Endodermal cell (in vitro differentiated cells): ENCODE results near the gene MPZL3. TPM values are rescaled to one million over a fixed set of nuclear protein-coding genes. Genes with fewer than 3 reads are reported as not detected.

ENCODE experiments used
- DNase-seq: peaks from one replicate; pipeline ENCODE4 v3.0.0-alpha.2; 2017
- H3K27ac ChIP-seq: 2 replicates; pipeline ENCODE4 v1.5.1; 2013; ENCODE audit warnings: mild to moderate bottlenecking, low read depth, low read length, moderate library complexity
- H3K27me3 ChIP-seq: 2 replicates; pipeline ENCODE4 v1.6.1; 2013; ENCODE audit warnings: mild to moderate bottlenecking, low read length, moderate library complexity; ENCODE audit not compliant: insufficient read depth, control insufficient read depth, poor library complexity, severe bottlenecking
- H3K36me3 ChIP-seq: 2 replicates; pipeline ENCODE4 v1.7.0; 2013; ENCODE audit warnings: mild to moderate bottlenecking, low read length, moderate library complexity; ENCODE audit not compliant: control insufficient read depth, insufficient read depth
- H3K4me1 ChIP-seq: one replicate; pipeline ENCODE4 v1.7.0; 2013; ENCODE audit warnings: low read length; ENCODE audit not compliant: control insufficient read depth, insufficient read depth
- H3K4me3 ChIP-seq: 2 replicates; pipeline ENCODE4 v1.5.1; 2013; ENCODE audit warnings: mild to moderate bottlenecking, low read length, moderate library complexity
- H3K9ac ChIP-seq: 2 replicates; pipeline ENCODE4 v1.6.1; 2013; ENCODE audit warnings: mild to moderate bottlenecking, low read length, moderate library complexity; ENCODE audit not compliant: poor library complexity, severe bottlenecking; ENCODE audit errors: extremely low read depth
- H3K9me3 ChIP-seq: 2 replicates; pipeline ENCODE4 v1.6.1; 2013; ENCODE audit warnings: mild to moderate bottlenecking, low read length, moderate library complexity; ENCODE audit not compliant: control insufficient read depth
- H3K27ac Mint-ChIP-seq: 2 replicates; pipeline ENCODE4 v1.8.0; 2020; ENCODE audit warnings: mixed read lengths
- H3K27me3 Mint-ChIP-seq: 2 replicates; pipeline ENCODE4 v1.8.0; 2021; ENCODE audit warnings: mild to moderate bottlenecking, mixed read lengths; ENCODE audit not compliant: insufficient read depth
- H3K36me3 Mint-ChIP-seq: 2 replicates; pipeline ENCODE4 v1.8.0; 2020; ENCODE audit warnings: low read depth, mixed read lengths
- H3K4me1 Mint-ChIP-seq: 2 replicates; pipeline ENCODE4 v1.8.0; 2020; ENCODE audit warnings: mixed read lengths
- H3K4me3 Mint-ChIP-seq: 2 replicates; pipeline ENCODE4 v1.8.0; 2020; ENCODE audit warnings: mild to moderate bottlenecking, moderate library complexity, mixed read lengths
- H3K9me3 Mint-ChIP-seq: 2 replicates; pipeline ENCODE4 v1.8.0; 2020; ENCODE audit warnings: mild to moderate bottlenecking, mixed read lengths
- CTCF ChIP-seq: fragments of 200-600 bp; sonication (generic); conservative IDR thresholded peaks from 2 replicates; pipeline ENCODE4 v1.5.0; 2021; ENCODE audit warnings: antibody characterized with exemption, mild to moderate bottlenecking
- WGBS, 2 experiments: methylation state at CpG; one replicate each; pipeline versions ENCODE4 v1.1.5 to v1.1.7; 2013; ENCODE audit warnings: missing lambda C conversion rate in 2 of 2, mixed read lengths in 1 of 2; ENCODE audit not compliant: insufficient coverage in 1 of 2, insufficient read length in 1 of 2; 5-methylcytosine and 5-hydroxymethylcytosine counted together
- total RNA-seq, 2 donors: library from RNA; stranded (reverse); fragmentation: NEBNext Ultra II Directional in 1 of 2; extraction: Animal tissue kit (Norgen Biotek cat#: 25700) in 1 of 2; gene quantifications; 2 replicates in 1 of 2; 3 replicates in 1 of 2; pipeline ENCODE4 v1.2.1, GENCODE V29; 2021

Gene MPZL3
- total RNA-seq, 2 donors from 2014 or later: 4.1 to 5.7 TPM

- H3K36me3 Mint-ChIP-seq: no peaks in the 10 kb centered on the region
- no peaks in the 10 kb centered on the region for H3K4me1 ChIP-seq
- DNase-seq: no peak
These were observed 29.7 kb downstream of the MPZL3 start for GRCh38 chr11:118222437-118222836.

GRCh38 chr11:118221419-118221818 is 30.7 kb downstream of the MPZL3 start:
- Mint-ChIP-seq H3K27ac (no peak overlapping the region), H3K9me3 (no peaks in the 10 kb centered on the region), H3K4me3 (no peak overlapping the region), H3K36me3 (no peaks in the 10 kb centered on the region), H3K27me3 (peaks cover 20% of the 10 kb centered on the region), H3K4me1 (peaks cover 3% of the 10 kb centered on the region)
- Histone ChIP-seq H3K9me3 (no peaks in the 10 kb centered on the region), H3K36me3 (no peaks in the 10 kb centered on the region), H3K27ac (no peak overlapping the region), H3K27me3 (no peaks in the 10 kb centered on the region), H3K9ac (no peak overlapping the region), H3K4me3 (no peak overlapping the region), H3K4me1 (no peaks in the 10 kb centered on the region)
- 84 to 100% methylated on average over 2 to 5 of the region's 5 CpGs for WGBS, 2 experiments
- TF ChIP-seq CTCF: no peak
- no peak for DNase-seq

More at GRCh38 chr11:118222437-118222836, 29.7 kb downstream of the MPZL3 start:
- Mint-ChIP-seq H3K4me1 (no peaks in the 10 kb centered on the region), H3K4me3 (no peak overlapping the region), H3K27me3 (peaks cover 20% of the 10 kb centered on the region), H3K27ac (no peak overlapping the region), H3K9me3 (no peaks in the 10 kb centered on the region)
- Histone ChIP-seq H3K9ac (no peak overlapping the region), H3K27me3 (no peaks in the 10 kb centered on the region), H3K36me3 (no peaks in the 10 kb centered on the region), H3K9me3 (no peaks in the 10 kb centered on the region), H3K27ac (no peak overlapping the region), H3K4me3 (no peak overlapping the region)
- no peak for TF ChIP-seq CTCF
- 63 to 73% methylated on average over 3 to 4 of the region's 4 CpGs for WGBS, 2 experiments

GRCh38 chr11:118219732-118220131 is 32.4 kb downstream of the MPZL3 start:
- no peaks in the 10 kb centered on the region for H3K9me3 ChIP-seq
- Mint-ChIP-seq H3K4me1 (peaks cover 3% of the 10 kb centered on the region), H3K27me3 (peaks cover 16% of the 10 kb centered on the region), H3K4me3 (no peak overlapping the region), H3K36me3 (no peaks in the 10 kb centered on the region), H3K9me3 (no peaks in the 10 kb centered on the region), H3K27ac (no peak overlapping the region)
- TF ChIP-seq CTCF: no peak
- H3K4me3 ChIP-seq: no peak overlapping the region
- H3K27me3 ChIP-seq: no peaks in the 10 kb centered on the region
- 100% methylated on average over 1 of the region's 1 CpG; no CpG with 5 or more reads in 1 of the 2 experiments for WGBS, 2 experiments
- no peaks in the 10 kb centered on the region for H3K4me1 ChIP-seq
- no peak for DNase-seq
- H3K27ac ChIP-seq: no peak overlapping the region
- H3K36me3 ChIP-seq: no peaks in the 10 kb centered on the region
- H3K9ac ChIP-seq: no peak overlapping the region
